Lung (tissue), 12 donors: ENCODE data around the gene GDI1. TPM values are rescaled to one million over a fixed set of nuclear protein-coding genes. Genes with fewer than 3 reads are reported as not detected.

Experiments
- ATAC-seq: fragments of 200-7000 bp; cut with Tn5 transposase; one replicate; pipeline ENCODE4 v1.9.1; 2020; ENCODE audit warnings: moderate number of reproducible peaks; ENCODE audit not compliant: insufficient read depth, low FRiP score
- DNase-seq, 3 donors: peaks; one replicate each; pipeline ENCODE4 v3.0.0-alpha.2; 2013 to 2017
- H3K27ac ChIP-seq, 2 donors: one replicate each; pipeline ENCODE4 v1.5.1; 2013; ENCODE audit warnings: mild to moderate bottlenecking in 2 of 2, moderate library complexity in 2 of 2, control low read depth in 1 of 2, inconsistent platforms in 1 of 2, low read depth in 1 of 2, low read length in 1 of 2
- H3K27me3 ChIP-seq, 3 donors: one replicate each; pipeline ENCODE4 v1.5.1; 2013; ENCODE audit warnings: low read length in 2 of 3; ENCODE audit not compliant: control insufficient read depth in 3 of 3, insufficient read depth in 3 of 3
- H3K36me3 ChIP-seq, 4 donors: one replicate each; pipeline ENCODE4 v1.5.1; 2013; ENCODE audit warnings: low read length in 4 of 4, mild to moderate bottlenecking in 1 of 4, moderate library complexity in 1 of 4; ENCODE audit not compliant: control insufficient read depth in 4 of 4, insufficient read depth in 4 of 4
- H3K4me1 ChIP-seq, 5 donors: one replicate each; pipeline ENCODE4 v1.5.1; 2013; ENCODE audit warnings: low read length in 5 of 5, mild to moderate bottlenecking in 2 of 5, moderate library complexity in 1 of 5; ENCODE audit not compliant: control insufficient read depth in 5 of 5, insufficient read depth in 5 of 5
- H3K4me3 ChIP-seq: one replicate; pipeline ENCODE4 v1.5.1; 2013; ENCODE audit warnings: mild to moderate bottlenecking, control low read depth, moderate library complexity
- H3K9ac ChIP-seq, 2 donors: one replicate each; pipeline ENCODE4 v1.5.1; 2013; ENCODE audit warnings: low read length in 2 of 2, control low read depth in 1 of 2; ENCODE audit not compliant: insufficient read depth in 1 of 2
- H3K9me3 ChIP-seq, 4 donors: one replicate each; pipeline ENCODE4 v1.5.1; 2013; ENCODE audit warnings: low read length in 3 of 4, mild to moderate bottlenecking in 1 of 4, moderate library complexity in 1 of 4; ENCODE audit not compliant: control insufficient read depth in 4 of 4, insufficient read depth in 3 of 4
- WGBS, 2 donors: extraction: QIAGEN DNeasy Blood & Tissue Kit; methylation state at CpG; one replicate each; pipeline ENCODE4 v1.1.7; 2013; 5-methylcytosine and 5-hydroxymethylcytosine counted together
- polyA plus RNA-seq, 2 donors: library from polyadenylated mRNA; stranded (reverse); fragments of 200-250 nt; gene quantifications; one replicate each; pipeline ENCODE4 v1.2.1, GENCODE V29; 2013
- total RNA-seq, 2 donors: library from RNA; depleted of rRNA in 1 of 2; stranded (reverse); fragments of >200 nt in 1 of 2; gene quantifications; one replicate each; pipeline ENCODE4 v1.2.1, GENCODE V29; 2014 to 2021
- TF ChIP-seq, protein P1 (sequence below): IDR thresholded peaks from 2 replicates; pipeline ENCODE4 v1.5.1; 2012; ENCODE audit warnings: mild to moderate bottlenecking; ENCODE audit errors: control extremely low read depth, extremely low read depth
- donor health status: control.
- donor health status: control.
- donor health status: Bipolar disorder and iron deficiency.
- donor health status: healthy.
- donor health status: DM: yes; HTN: yes; CAD: no.

Gene GDI1
- total and polyA plus RNA-seq, 4 donors: 64.0 to 130 (median 116) TPM

DNA sequence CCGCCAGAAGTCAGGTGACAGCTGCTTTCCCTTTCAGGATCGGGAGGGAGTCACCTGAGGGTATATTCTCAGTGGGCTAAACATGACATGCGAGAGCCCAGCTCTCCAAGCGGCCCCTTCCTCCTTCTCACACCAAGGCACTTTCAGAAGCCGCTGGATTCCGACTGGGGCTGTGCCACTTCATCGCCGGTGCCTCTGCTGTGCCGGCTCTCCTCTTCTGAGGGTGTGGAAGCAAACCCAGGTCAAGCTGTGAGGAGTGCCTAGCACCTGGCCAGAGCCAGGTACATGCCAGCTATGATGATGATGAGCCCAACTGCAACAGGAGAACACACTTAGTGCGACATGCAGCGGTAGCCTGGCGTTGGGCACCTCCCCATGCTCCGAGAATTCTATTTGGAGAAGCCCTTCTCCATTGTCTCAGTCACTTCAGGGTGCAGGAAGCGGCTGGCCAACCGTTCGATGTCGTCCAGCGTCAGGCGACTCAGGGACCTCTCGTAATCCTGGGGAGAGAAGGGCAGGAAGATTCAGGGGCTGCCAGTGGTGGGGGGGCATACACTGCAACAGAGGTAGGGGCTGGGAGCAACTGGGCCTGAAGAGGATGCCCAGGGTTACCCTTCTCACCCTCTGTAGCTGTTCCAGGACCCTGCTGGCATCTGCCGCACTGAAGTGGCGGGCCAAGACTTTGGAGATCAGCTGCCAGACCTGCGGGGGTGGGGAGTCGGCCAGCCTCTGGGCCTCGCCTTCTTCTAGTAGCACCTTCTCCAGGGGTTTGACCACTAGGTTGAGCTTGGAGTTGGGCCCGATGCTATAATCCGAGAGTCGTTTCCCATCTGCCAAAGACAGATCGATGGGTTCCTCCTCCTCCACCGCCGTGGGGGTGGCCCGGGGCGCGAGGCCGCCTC is 48.4 kb downstream of the GDI1 start:
- Histone ChIP-seq H3K9me3 (peaks cover 0 to 3% (median 0%) of the 10 kb centered on the region in 4 donors), H3K36me3 (peaks cover 0 to 7% (median under 1%) of the 10 kb centered on the region in 4 donors), H3K9ac (no peak overlapping the region), H3K4me3 (peak overlapping the region; percentile 58), H3K4me1 (peaks cover 0 to 9% (median 0%) of the 10 kb centered on the region in 5 donors), H3K27ac (peak overlapping the region; percentile 83 to 92), H3K27me3 (no peaks in the 10 kb centered on the region)
- ATAC-seq (no peak), DNase-seq (no peak)
- TF ChIP-seq, protein P1, sequence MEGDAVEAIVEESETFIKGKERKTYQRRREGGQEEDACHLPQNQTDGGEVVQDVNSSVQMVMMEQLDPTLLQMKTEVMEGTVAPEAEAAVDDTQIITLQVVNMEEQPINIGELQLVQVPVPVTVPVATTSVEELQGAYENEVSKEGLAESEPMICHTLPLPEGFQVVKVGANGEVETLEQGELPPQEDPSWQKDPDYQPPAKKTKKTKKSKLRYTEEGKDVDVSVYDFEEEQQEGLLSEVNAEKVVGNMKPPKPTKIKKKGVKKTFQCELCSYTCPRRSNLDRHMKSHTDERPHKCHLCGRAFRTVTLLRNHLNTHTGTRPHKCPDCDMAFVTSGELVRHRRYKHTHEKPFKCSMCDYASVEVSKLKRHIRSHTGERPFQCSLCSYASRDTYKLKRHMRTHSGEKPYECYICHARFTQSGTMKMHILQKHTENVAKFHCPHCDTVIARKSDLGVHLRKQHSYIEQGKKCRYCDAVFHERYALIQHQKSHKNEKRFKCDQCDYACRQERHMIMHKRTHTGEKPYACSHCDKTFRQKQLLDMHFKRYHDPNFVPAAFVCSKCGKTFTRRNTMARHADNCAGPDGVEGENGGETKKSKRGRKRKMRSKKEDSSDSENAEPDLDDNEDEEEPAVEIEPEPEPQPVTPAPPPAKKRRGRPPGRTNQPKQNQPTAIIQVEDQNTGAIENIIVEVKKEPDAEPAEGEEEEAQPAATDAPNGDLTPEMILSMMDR: no peak
- 60 to 63% methylated on average over 21 to 35 of the region's 35 CpGs for WGBS, 2 donors

DNA sequence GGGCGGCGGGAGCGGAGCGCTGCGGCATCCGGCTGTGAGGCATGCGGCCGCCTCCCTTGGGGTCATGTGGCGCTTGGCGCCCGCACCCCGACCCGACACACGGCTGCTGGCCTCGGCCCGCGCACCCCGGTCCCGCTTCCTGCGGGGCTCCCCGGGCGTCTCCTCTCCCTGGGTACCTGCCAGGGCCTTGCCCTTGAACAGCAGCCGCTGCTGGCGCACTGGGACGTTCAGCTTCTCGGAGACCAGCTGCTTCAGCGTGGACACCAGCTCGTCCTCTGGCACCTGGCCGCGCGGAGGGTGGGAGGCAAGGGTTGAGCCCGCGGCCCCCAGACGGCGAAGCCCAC is 49.1 kb downstream of the GDI1 start:
- peaks cover 0 to 9% (median 0%) of the 10 kb centered on the region in 5 donors for H3K4me1 ChIP-seq
- DNase-seq: peak in 2 of 3 donors; percentile 22 to 24
- TF ChIP-seq, protein P1: no peak
- H3K4me3 ChIP-seq: peak overlapping the region; percentile 58
- WGBS, 2 donors: 0 to 44% methylated on average over 11 to 35 of the region's 35 CpGs
- no peaks in the 10 kb centered on the region for H3K27me3 ChIP-seq
- H3K9me3 ChIP-seq: peaks cover 0 to 3% (median 0%) of the 10 kb centered on the region in 4 donors
- ATAC-seq: no peak
- no peak overlapping the region for H3K9ac ChIP-seq
- H3K27ac ChIP-seq: peak overlapping the region; percentile 83 to 92
- peaks cover 0 to 7% (median under 1%) of the 10 kb centered on the region in 4 donors for H3K36me3 ChIP-seq

DNA sequence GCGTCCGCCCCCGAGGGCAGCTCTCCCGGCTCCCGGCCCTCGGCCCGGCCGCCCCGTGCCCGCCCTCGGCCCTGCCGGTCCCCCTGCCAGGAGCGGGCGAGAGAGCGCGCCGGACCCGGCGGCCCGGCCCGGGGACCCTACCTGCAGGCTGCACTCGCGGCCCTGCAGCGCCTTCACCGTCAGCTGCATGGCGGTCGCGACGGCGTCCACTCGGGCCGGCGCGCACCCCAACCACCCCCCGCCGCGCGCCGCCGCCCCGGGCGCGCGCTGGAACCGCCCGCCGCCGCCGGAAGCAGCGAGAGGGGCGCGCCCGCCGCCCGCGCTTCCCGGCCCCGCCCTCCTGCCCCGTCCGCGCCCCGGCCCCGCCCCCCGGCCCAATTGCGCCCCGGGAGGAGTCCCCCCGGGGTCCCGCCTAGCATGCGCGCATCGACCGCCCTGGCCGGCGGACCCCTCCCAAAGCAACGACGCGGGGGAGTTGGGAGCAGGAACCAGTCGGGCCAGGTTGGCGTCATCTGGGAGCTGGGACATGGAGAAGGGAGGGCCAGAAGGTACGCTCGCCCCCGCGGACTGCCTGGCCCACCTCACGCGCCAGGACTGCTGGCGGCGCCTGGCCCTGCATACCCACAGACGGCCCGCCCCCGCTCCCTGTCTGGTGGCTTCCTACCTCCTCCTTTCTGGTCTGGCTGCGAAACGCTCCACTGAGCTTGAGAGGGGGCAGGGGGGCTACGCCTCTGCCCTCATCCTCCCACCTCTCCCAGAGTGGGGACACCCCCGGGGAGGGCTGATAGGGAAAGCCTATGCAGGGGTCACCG is 49.6 kb downstream of the GDI1 start, which contains the start of gene UBL4A:
TSS of gene UBL4A (minus strand) at position 220 of the 812 bp plus-strand sequence. CDS start at position 189, 31 bp downstream.
- peak; percentile 25 for ATAC-seq
- Histone ChIP-seq H3K36me3 (peaks cover 0 to 7% (median under 1%) of the 10 kb centered on the region in 4 donors), H3K4me1 (peaks cover 0 to 9% (median 0%) of the 10 kb centered on the region in 5 donors), H3K27me3 (no peaks in the 10 kb centered on the region), H3K9ac (no peak within 1 kb of the TSS), H3K27ac (peak within 1 kb of the TSS; percentile 83 to 92), H3K9me3 (peaks cover 0 to 3% (median 0%) of the 10 kb centered on the region in 4 donors), H3K4me3 (peak within 1 kb of the TSS; percentile 58)
- TF ChIP-seq, protein P1: no peak
- 2 to 40% methylated on average over 7 to 95 of the region's 95 CpGs for WGBS, 2 donors
- DNase-seq: peak; percentile 64 to 84 (median 75)
